GM18526 (cell line): ENCODE data around the gene LRRC17.

Experiments
- POLR2A ChIP-seq: IDR thresholded peaks from 3 replicates; pipeline ENCODE4 v1.6.1; 2011; ENCODE audit not compliant: insufficient read length; ENCODE audit errors: extremely low read depth

LRRC17 gene

DNA sequence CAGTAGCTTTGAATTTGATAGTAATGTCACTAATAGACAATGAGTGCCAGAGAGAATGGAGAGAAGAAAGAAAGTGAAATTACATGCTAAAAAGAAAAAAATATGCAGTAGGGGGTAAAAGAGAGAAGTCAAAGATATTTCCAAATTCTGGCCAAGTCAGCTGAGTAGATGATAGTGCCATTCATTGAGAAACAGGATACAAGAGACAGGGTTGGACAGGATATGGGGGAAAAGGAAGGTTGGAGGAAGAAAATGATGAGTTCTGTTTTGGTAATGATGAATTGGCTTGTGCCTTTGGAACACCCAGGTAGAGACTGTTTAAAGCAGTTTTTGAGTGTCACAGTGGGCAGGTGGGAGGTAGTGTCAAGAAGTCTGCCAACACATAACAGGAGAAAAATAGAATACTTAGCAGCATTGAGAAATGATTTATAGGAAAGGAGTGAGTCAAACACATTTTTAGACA lies 78.3 kb downstream of the LRRC17 start:
- no peak for TF ChIP-seq POLR2A

DNA sequence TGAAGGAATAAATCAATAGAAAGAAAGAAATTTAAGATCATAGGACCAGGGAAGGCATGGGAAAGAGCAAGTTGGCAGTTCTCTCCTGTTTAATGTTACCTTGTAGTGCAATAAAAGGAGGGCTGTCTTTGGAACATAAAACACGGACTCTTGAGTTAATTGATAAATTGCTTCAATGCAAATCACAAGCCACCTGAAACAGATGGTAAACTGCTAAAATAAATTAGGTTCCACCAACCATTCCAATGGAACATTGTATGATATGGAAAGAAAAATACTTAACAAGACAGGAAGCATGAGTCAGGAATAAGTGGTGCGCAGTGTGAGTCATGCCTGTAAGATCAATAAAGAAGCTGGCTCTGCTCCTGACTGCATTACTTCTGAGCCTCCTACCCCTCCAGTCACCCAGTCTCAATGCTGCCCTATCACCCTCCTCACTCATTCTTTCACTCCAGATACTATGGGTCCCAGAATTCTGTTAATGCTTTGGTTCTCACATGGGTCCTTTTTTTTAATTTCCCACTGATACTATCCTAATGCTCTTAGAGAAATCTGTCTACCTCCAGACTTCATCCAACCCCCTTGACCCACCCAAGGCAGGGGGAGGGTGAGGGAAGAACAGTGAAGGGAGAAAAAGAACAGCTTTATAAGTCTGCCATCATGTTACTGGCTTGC lies 78.9 kb downstream of the LRRC17 start:
- TF ChIP-seq POLR2A: no peak

DNA sequence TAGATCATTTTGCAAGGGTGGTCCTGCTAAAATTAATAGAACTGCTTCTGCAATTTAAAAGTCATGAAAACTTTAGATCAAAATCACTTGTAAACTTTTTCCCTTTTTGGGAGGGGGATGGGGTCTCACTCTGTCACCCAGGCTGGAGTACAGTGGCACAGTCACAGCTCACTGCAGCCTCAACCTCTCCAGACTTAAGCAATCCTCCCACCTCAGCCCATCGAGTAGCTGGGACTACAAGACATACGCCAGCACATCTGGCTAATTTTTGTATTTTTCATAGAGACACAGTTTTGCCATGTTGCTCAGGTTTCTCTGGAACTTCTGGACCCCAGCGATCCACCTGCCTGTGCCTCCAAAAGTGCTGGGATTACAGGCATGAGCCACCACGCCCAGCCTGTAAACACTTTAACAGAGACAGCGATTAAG lies 79.7 kb downstream of the LRRC17 start:
- TF ChIP-seq POLR2A: no peak

DNA sequence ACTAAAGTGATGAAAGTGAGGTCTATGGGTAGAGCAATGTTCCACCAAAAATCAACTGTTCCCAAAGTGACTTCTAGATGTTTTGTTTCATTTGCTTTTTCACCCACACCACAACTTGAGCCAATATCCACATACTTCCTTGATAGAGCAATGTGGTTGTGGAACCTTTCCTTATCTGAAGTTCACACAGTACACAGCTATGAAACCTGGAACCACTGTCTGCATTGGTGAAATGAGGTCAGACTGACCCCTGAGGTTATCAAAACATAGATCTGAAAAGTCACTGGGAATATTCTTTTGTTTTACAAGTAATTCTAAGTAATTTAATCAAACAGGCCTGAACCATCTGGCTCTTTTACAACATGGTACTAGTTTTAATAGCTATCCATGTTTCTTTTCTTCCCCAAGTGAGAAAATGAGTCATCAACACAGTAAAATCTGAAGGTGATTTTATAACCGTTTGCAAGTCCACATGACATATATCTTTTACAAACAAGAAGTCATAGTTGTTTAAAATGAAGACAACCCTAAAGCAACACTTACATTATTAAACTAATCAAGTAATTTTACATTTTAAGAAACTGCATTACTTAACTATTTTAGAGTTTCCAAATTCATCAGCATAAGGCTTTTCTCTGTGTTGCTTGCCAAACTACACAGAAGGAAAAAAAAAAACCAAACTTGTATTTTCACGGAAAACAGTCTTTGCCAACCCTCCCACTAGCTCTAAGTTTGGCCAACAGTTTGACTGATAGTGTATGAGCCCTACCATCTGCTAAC lies 80.3 kb downstream of the LRRC17 start:
- TF ChIP-seq POLR2A: no peak

DNA sequence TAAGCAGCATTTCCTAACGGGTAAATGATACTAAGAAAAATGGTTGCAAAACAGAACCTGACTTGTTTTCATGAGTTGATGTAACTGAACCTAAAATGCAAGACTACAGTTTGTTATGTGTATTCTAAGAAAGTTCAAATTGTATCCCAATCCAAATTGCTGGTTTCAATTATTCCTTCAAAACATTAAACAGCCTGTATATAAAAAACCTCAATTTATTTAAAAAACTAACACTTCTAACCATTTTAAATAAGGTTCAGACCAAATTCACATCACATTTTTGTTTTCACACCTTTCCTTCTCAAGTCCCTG lies 80.9 kb downstream of the LRRC17 start:
- TF ChIP-seq POLR2A: no peak

DNA sequence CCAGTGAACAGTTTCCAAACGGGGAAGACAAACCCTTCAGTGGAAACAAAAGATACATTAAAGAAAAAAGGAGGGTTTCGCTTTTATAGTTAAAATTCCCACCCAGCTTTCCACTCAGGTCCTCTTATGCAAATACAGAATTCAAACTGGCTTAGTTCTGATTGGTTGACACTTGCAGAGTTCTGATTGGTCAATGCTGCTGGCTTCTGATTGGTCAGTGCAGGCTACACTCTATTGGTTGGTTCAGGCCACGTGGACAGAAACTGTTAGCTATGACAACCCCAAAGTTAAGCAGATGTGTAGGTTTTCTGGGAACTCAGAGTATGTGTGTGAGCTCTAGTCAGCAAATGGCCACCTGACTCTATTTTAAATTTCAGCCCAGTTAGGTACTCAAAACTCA lies 81.8 kb downstream of the LRRC17 start:
- TF ChIP-seq POLR2A: no peak
